Liver (tissue), 3 donors: Measurements from ENCODE around the gene PEBP1.

Experiments
- CTCF ChIP-seq: fragments of 150-350 bp; IDR thresholded peaks from 2 replicates; pipeline ENCODE4 v1.5.1; 2017; ENCODE audit warnings: improper control_type of control experiment, low read depth, low read length; ENCODE audit not compliant: missing input control
- EGR1 ChIP-seq, 2 donors: IDR thresholded peaks; 2 replicates each; pipeline ENCODE4 v1.6.1; 2016 to 2018; ENCODE audit warnings: antibody characterized with exemption in 2 of 2, low read depth in 2 of 2
- FOXA1 ChIP-seq: IDR thresholded peaks from 2 replicates; pipeline ENCODE4 v1.6.1; 2016; ENCODE audit warnings: antibody characterized with exemption
- GABPA ChIP-seq, 2 donors: IDR thresholded peaks in 1 of 2; conservative IDR thresholded peaks in 1 of 2; 2 replicates each; pipeline ENCODE4 v1.6.1; 2016; ENCODE audit warnings: antibody characterized with exemption in 2 of 2, mild to moderate bottlenecking in 1 of 2, moderate library complexity in 1 of 2
- JUND ChIP-seq, 2 donors: IDR thresholded peaks; 2 replicates each; pipeline ENCODE4 v1.6.1; 2016; ENCODE audit warnings: antibody characterized with exemption in 2 of 2
- MAX ChIP-seq: IDR thresholded peaks from 2 replicates; pipeline ENCODE4 v1.6.1; 2016; ENCODE audit warnings: antibody characterized with exemption
- RAD21 ChIP-seq, 2 donors: IDR thresholded peaks; 2 replicates each; pipeline ENCODE4 v1.6.1; 2016; ENCODE audit warnings: antibody characterized with exemption in 2 of 2, mild to moderate bottlenecking in 2 of 2
- REST ChIP-seq: IDR thresholded peaks from 2 replicates; pipeline ENCODE4 v1.6.1; 2016; ENCODE audit warnings: antibody characterized with exemption, mild to moderate bottlenecking
- RXRA ChIP-seq, 2 donors: IDR thresholded peaks; 2 replicates each; pipeline ENCODE4 v1.6.1; 2017 to 2018; ENCODE audit warnings: antibody characterized with exemption in 2 of 2, mild to moderate bottlenecking in 1 of 2
- SP1 ChIP-seq: IDR thresholded peaks from 2 replicates; pipeline ENCODE4 v1.6.1; 2018; ENCODE audit warnings: antibody characterized with exemption, mild to moderate bottlenecking
- TAF1 ChIP-seq: conservative IDR thresholded peaks from 2 replicates; pipeline ENCODE4 v1.6.1; 2016; ENCODE audit warnings: antibody characterized with exemption, mild to moderate bottlenecking
- ZBTB33 ChIP-seq: IDR thresholded peaks from 2 replicates; pipeline ENCODE4 v1.6.1; 2016; ENCODE audit warnings: antibody characterized with exemption
- TF ChIP-seq, protein P1 (sequence below): IDR thresholded peaks from 2 replicates; pipeline ENCODE4 v1.6.1; 2016; ENCODE audit warnings: antibody characterized with exemption
- donor health status: healthy.
- donor health status: healthy.

GRCh38 chr12:118103201-118103600 lies 32.7 kb upstream of the PEBP1 start:
- TF ChIP-seq RXRA (IDR thresholded peaks at IDR 0.05) (no peak), RAD21 (IDR thresholded peaks at IDR 0.05) (no peak), CTCF (no peak), TAF1 (no peak), GABPA (IDR thresholded peaks at IDR 0.05 in 1 of 2, conservative IDR thresholded peaks at IDR 0.05 in 1 of 2) (no peak), REST (no peak), ZBTB33 (no peak), JUND (IDR thresholded peaks at IDR 0.05) (no peak), MAX (no peak), EGR1 (IDR thresholded peaks at IDR 0.05; ENCODE audit: low read depth in 2 of 2) (no peak), SP1 (no peak), FOXA1 (no peak)
- TF ChIP-seq, protein P1, sequence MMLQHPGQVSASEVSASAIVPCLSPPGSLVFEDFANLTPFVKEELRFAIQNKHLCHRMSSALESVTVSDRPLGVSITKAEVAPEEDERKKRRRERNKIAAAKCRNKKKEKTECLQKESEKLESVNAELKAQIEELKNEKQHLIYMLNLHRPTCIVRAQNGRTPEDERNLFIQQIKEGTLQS: no peak
